ENCODE measurements around the gene LHPP. TPM values are rescaled to one million over a fixed set of nuclear protein-coding genes. Genes with fewer than 3 reads are reported as not detected.

Gene LHPP
- total RNA-seq, 4 donors from 2014 or later, result 34.2 to 76.7 (median 38.2) TPM

GRCh38 chr10:124624006-124624405 lies 162.4 kb downstream of the LHPP start:
- Histone ChIP-seq H3K27me3 (no peaks in the 10 kb centered on the region), H3K9me3 (no peaks in the 10 kb centered on the region), H3K4me3 (no peak overlapping the region), H3K4me1 (peaks cover 5 to 45% (median 28%) of the 10 kb centered on the region in 4 donors), H3K27ac (peak overlapping the region in 1 of 4 donors; percentile 73), H3K36me3 (peaks cover 0 to 25% (median 0%) of the 10 kb centered on the region in 3 donors)
- DNase-seq, result no peak
- TF ChIP-seq, protein P1, sequence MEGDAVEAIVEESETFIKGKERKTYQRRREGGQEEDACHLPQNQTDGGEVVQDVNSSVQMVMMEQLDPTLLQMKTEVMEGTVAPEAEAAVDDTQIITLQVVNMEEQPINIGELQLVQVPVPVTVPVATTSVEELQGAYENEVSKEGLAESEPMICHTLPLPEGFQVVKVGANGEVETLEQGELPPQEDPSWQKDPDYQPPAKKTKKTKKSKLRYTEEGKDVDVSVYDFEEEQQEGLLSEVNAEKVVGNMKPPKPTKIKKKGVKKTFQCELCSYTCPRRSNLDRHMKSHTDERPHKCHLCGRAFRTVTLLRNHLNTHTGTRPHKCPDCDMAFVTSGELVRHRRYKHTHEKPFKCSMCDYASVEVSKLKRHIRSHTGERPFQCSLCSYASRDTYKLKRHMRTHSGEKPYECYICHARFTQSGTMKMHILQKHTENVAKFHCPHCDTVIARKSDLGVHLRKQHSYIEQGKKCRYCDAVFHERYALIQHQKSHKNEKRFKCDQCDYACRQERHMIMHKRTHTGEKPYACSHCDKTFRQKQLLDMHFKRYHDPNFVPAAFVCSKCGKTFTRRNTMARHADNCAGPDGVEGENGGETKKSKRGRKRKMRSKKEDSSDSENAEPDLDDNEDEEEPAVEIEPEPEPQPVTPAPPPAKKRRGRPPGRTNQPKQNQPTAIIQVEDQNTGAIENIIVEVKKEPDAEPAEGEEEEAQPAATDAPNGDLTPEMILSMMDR (IDR thresholded peaks at IDR 0.05), result no peak
- TF ChIP-seq POLR2A (IDR thresholded peaks at IDR 0.05), result no peak

DNA sequence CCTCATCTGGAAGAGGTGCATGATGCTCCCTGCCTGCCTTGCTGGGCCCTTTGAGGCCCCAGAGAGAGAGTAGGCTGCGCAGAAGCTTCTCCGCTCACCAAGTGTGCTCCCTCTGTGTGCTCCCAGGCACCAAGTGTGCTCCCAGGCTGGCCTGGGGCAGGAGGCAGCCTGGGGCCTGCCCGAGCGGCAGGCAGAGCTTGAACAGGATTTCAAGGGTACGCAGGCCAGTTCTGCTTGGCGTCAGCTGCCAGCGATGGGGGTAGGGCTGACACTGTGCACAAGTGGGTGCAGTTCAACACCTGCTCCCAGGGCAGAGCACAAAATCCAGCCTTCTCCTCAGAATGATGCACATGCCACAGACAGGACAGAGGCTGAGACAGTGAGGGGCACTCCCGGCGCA lies 162.8 kb downstream of the LHPP start:
- H3K27ac ChIP-seq, result peak overlapping the region in 1 of 4 donors; percentile 73
- H3K36me3 ChIP-seq, result peaks cover 0 to 24% (median 0%) of the 10 kb centered on the region in 3 donors
- no peaks in the 10 kb centered on the region for H3K27me3 ChIP-seq
- no peak overlapping the region for H3K4me3 ChIP-seq
- no peak for TF ChIP-seq POLR2A (IDR thresholded peaks at IDR 0.05)
- TF ChIP-seq, protein P1 (IDR thresholded peaks at IDR 0.05), result no peak
- no peaks in the 10 kb centered on the region for H3K9me3 ChIP-seq
- no peak for DNase-seq
- peaks cover 5 to 43% (median 32%) of the 10 kb centered on the region in 4 donors for H3K4me1 ChIP-seq

DNA sequence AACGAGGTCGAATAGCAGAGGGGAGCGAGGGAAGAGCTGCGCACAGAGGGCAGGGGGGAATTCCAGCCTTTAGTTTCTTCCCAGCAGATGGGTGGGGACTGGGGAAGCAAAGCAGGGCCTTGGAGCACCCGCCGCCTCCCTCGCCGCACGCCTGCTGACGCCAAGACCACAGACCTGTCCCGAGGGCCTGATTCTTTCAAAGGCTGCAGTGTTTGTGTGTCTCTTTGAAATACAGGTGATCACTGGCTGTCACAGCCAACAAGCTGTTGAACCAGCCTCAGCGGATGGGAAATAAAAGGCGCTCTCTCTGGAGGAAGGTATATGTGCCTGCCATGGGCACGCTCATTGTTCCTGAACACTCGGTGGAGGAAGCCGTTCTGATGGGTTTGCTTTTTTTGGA lies 163.3 kb downstream of the LHPP start:
- Histone ChIP-seq H3K9me3 (no peaks in the 10 kb centered on the region), H3K4me3 (no peak overlapping the region), H3K36me3 (peaks cover 0 to 24% (median 0%) of the 10 kb centered on the region in 3 donors), H3K27ac (peak overlapping the region in 1 of 4 donors; percentile 73), H3K4me1 (peaks cover 5 to 47% (median 36%) of the 10 kb centered on the region in 4 donors), H3K27me3 (no peaks in the 10 kb centered on the region)
- TF ChIP-seq, protein P1 (IDR thresholded peaks at IDR 0.05), result no peak
- TF ChIP-seq POLR2A (IDR thresholded peaks at IDR 0.05), result no peak
- DNase-seq, result no peak

DNA sequence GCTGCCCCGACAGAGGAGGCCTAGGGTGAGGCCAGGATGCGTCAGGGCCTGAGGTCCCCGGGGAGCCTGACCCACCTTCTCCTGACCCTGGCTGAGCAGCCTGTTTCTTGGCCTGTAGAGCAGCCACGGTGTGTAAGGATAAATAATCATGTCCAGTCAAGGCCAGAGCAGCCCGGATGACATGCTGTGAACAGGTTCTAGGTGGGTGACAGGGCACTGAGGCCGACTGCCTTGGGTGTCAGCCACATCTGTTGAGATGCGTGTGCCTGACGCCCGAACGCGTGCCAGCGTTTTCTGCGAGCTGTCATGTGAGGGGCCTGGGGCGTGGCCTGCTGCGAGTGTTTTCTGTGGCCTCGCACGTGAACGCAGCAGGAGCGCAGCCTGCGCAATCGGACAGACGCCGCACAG lies 164.2 kb downstream of the LHPP start:
- no peak overlapping the region for H3K4me3 ChIP-seq
- peaks cover 5 to 46% (median 39%) of the 10 kb centered on the region in 4 donors for H3K4me1 ChIP-seq
- H3K36me3 ChIP-seq, result peaks cover 0 to 24% (median 0%) of the 10 kb centered on the region in 3 donors
- H3K27ac ChIP-seq, result peak overlapping the region in 1 of 4 donors; percentile 73
- TF ChIP-seq, protein P1 (IDR thresholded peaks at IDR 0.05), result no peak
- no peak for TF ChIP-seq POLR2A (IDR thresholded peaks at IDR 0.05)
- no peaks in the 10 kb centered on the region for H3K9me3 ChIP-seq
- DNase-seq, result no peak
- H3K27me3 ChIP-seq, result no peaks in the 10 kb centered on the region

DNA sequence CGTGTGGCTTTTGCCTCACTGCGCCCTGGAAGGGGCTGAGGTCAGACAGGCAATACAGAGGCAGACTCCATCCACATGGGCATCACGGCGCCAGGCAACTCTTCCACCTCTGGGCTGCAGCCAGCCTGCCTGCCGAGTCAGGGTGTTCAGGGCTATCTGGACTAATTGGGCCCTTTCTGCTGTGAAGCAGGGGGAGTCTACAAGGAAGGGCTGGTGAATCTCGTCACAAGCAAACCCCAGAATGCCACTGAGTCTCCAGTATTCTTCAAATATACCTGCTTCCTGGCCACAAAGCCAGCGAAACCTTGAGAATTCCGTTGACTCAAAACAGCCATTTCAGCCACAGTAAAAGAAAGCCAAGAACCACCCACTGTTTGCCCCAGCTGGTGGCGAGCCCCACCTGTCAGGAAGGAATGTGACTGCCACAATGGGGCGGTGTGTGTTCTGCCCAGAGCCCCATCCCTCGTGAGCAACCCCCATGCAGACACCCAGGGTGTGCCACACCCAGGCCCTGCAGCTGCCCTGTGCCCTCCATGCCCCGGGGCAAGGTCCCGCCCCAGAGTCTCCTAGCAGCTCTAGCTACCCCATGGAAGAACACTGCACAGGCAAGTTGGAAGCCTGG lies 165.2 kb downstream of the LHPP start:
- H3K4me1 ChIP-seq, result peaks cover 5 to 46% (median 39%) of the 10 kb centered on the region in 4 donors
- DNase-seq, result peak; percentile 79 to 91 (median 91)

More for the DNA sequence above, 165.2 kb downstream of the LHPP start:
- Histone ChIP-seq H3K27ac (peak overlapping the region; percentile 54 to 80 (median 65)), H3K4me3 (peak overlapping the region in 1 of 4 donors; percentile 11), H3K27me3 (no peaks in the 10 kb centered on the region), H3K36me3 (peaks cover 0 to 22% (median 0%) of the 10 kb centered on the region in 3 donors), H3K9me3 (no peaks in the 10 kb centered on the region)
- TF ChIP-seq, protein P1 (IDR thresholded peaks at IDR 0.05), result peak in 3 of 6 experiments; percentile 16 to 43 (median 18)
- TF ChIP-seq POLR2A (IDR thresholded peaks at IDR 0.05), result peak in 1 of 2 donors; percentile 17

All from Peyer's patch (tissue), 4 donors.